ENCODE measurements around the gene EIF4H.
"Not testable (repeated sequence)": the region's sequence is repeated elsewhere in the genome, so short reads cannot be mapped to it uniquely, and the experiment has no call there.

EIF4H gene

DNA sequence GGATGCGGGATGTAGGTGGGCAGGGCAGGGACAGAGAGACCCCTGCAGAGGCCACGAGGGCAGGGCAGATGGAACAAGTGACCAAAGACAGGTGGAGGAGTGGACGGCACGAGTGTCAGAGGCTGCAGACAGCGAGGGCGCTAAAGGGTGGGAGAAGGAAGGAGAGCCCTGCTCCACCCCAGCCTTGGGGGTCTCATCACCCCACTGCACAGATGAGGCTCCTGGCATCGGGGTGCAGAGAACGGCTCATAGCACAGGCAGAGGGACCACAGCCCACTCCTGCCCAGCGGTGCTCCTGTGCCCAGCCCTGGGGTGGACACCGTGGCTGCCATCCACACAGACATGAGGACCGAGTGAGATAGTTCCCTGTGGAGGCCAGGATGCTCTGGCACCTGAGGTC, 33.4 kb downstream of the EIF4H start:
- no peak overlapping the region for H3K4me3 ChIP-seq (ENCODE audit: low read depth, low read length)
- TF ChIP-seq, protein P1, sequence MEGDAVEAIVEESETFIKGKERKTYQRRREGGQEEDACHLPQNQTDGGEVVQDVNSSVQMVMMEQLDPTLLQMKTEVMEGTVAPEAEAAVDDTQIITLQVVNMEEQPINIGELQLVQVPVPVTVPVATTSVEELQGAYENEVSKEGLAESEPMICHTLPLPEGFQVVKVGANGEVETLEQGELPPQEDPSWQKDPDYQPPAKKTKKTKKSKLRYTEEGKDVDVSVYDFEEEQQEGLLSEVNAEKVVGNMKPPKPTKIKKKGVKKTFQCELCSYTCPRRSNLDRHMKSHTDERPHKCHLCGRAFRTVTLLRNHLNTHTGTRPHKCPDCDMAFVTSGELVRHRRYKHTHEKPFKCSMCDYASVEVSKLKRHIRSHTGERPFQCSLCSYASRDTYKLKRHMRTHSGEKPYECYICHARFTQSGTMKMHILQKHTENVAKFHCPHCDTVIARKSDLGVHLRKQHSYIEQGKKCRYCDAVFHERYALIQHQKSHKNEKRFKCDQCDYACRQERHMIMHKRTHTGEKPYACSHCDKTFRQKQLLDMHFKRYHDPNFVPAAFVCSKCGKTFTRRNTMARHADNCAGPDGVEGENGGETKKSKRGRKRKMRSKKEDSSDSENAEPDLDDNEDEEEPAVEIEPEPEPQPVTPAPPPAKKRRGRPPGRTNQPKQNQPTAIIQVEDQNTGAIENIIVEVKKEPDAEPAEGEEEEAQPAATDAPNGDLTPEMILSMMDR (IDR thresholded peaks at IDR 0.05; ENCODE audit: control insufficient read depth, extremely low read depth, insufficient read depth): no peak
- DNase-seq (ENCODE audit: low read depth): no peak

DNA sequence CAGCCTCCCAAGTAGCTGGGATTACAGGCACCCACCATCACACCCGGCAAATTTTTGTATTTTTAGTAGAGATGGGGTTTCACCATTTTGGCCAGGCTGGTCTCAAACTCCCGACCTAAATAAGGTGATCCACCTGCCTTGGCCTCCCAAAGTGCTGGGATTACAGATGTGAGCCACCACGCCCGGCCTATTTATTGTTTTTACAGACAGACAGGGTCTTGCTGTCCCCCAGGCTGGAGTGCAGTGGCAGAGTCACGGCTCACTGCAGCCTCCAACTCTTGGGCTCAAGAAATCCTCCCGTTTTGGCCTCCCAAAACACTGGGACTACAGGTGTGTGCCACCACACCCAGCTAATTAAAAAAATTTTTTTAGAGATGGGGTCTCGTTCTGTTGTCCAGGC, 34.1 kb downstream of the EIF4H start:
- not testable (repeated sequence) for DNase-seq (ENCODE audit: low read depth); H3K4me3 ChIP-seq (ENCODE audit: low read depth, low read length)

- TF ChIP-seq, protein P1 (IDR thresholded peaks at IDR 0.05; ENCODE audit: control insufficient read depth, extremely low read depth, insufficient read depth): no peak
- DNase-seq (ENCODE audit: low read depth): no peak
- H3K4me3 ChIP-seq (ENCODE audit: low read depth, low read length): no peak overlapping the region
Measured at GRCh38 chr7:74212661-74213060, 38.5 kb downstream of the EIF4H start.

DNA sequence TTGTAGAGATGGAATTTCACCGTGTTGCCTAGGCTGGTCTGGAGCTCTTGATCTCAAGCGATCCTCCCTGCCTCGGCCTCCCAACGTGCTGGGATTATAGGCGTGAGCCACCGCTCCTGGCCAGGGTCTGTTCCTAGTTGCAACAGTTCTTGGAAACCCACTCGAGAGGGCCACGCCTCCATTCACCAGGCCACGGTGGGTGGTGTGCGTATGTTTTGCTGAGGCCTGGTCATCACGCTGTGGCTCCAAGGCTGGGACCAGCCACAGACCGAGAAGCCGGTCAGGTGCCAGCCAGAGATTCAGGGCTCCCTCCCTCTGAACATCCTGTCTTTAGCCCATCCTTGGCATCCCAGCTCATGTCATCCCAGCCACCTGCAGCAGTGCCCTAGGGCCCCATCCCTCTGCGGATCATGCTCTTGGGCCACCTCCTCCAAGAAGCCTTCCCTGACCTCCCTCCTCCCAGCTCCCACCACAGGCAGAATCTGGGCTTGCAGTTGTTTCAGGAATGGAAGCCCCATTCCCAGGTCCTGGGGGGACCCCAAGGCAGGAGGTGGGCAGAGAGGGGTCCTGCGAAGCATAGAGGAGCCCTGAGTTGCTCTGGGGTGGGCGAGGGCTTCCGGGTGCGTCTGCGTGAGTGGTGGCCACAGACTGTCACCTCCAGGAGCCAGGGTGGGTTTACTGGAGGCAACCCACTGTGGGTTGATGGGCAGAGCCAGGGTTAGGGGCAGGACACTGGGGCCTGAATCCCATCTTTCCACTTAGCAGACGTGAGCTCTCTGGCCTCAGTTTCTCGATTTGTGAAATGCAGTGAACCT, 40.9 kb downstream of the EIF4H start:
- DNase-seq (ENCODE audit: low read depth): no peak
- TF ChIP-seq, protein P1 (IDR thresholded peaks at IDR 0.05; ENCODE audit: control insufficient read depth, extremely low read depth, insufficient read depth): no peak
- no peak overlapping the region for H3K4me3 ChIP-seq (ENCODE audit: low read depth, low read length)

DNA sequence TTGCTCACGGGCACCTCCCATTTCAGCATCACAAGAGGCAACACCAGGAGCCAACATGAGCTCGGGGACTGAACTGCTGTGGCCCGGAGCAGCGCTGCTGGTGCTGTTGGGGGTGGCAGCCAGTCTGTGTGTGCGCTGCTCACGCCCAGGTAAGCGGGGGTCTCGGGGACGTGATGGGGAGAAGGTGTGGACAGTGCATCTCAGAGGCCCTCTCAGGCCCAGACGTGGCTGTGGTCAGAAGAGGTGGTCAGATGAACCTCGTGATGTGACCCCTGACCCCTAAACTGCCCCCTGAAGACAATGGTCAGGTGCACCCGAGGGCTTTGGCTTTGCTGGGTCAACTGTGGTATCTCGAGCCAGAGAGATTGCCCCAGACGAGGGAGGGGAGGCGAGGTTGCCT, 41.8 kb downstream of the EIF4H start:
- no peak for DNase-seq (ENCODE audit: low read depth)
- TF ChIP-seq, protein P1 (IDR thresholded peaks at IDR 0.05; ENCODE audit: control insufficient read depth, extremely low read depth, insufficient read depth): no peak
- no peak overlapping the region for H3K4me3 ChIP-seq (ENCODE audit: low read depth, low read length)

GRCh38 chr7:74216361-74216761, 42.2 kb downstream of the EIF4H start:
- no peak overlapping the region for H3K4me3 ChIP-seq (ENCODE audit: low read depth, low read length)
- no peak for DNase-seq (ENCODE audit: low read depth)
- TF ChIP-seq, protein P1 (IDR thresholded peaks at IDR 0.05; ENCODE audit: control insufficient read depth, extremely low read depth, insufficient read depth): no peak

DNA sequence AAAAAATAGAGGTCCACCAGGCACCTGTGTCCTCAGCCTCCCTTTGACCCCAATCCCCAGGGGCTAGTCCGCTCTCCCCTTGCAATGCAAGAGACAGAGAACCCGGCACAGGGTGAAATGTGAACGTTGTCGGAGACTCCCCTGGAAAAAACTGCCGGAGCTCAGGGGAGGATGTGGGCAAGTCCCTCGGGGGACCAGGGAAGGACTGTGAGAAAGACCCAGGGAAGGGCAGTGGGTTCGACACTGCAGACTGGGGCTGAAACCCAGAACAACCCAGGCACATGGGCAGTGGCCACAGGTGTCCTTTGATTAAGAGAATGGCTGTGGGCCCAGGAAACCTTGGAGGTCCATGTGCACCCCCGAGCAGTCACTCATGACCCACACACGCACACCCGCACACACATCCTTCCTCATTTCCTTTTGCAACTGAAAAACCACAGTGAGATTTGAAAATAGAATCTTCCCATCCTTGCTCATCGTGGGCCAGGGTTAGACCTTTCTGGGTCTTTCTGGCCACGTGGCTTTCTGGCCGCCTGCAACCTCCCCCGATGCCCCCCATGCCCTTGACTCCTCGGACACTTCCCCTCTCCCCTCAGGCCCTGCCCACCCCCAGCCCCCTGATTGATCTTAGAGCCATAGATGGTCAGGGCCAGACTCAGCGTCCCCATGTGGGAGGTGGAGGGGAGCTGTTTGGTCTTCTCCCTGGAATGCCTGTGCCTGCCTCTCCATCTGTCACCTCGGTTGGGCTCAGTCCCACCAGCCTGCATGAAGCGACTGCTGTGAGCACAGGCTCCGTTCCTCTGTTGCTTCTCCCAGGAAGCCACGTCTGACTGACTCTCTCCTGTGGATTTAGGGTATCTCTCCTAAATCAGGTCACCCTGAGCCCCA, 43.5 kb downstream of the EIF4H start:
- DNase-seq (ENCODE audit: low read depth): no peak

More for the DNA sequence above, 43.5 kb downstream of the EIF4H start:
- H3K4me3 ChIP-seq (ENCODE audit: low read depth, low read length): no peak overlapping the region
- TF ChIP-seq, protein P1 (IDR thresholded peaks at IDR 0.05; ENCODE audit: control insufficient read depth, extremely low read depth, insufficient read depth): no peak
